VCaP (cell line): ENCODE data around the gene MRFAP1.
A peak's percentile ranks its signal among the peaks of the same experiment; 100 is the strongest.

Source experiments
- H3K27ac ChIP-seq: fragments of 450-650 bp; 2 replicates; pipeline ENCODE4 v1.5.1; 2017
- TF ChIP-seq, protein P1 (sequence below): fragments of 450-650 bp; conservative IDR thresholded peaks from 2 replicates; pipeline ENCODE4 v1.5.1; 2017; ENCODE audit warnings: mild to moderate bottlenecking, moderate library complexity

MRFAP1 gene

DNA sequence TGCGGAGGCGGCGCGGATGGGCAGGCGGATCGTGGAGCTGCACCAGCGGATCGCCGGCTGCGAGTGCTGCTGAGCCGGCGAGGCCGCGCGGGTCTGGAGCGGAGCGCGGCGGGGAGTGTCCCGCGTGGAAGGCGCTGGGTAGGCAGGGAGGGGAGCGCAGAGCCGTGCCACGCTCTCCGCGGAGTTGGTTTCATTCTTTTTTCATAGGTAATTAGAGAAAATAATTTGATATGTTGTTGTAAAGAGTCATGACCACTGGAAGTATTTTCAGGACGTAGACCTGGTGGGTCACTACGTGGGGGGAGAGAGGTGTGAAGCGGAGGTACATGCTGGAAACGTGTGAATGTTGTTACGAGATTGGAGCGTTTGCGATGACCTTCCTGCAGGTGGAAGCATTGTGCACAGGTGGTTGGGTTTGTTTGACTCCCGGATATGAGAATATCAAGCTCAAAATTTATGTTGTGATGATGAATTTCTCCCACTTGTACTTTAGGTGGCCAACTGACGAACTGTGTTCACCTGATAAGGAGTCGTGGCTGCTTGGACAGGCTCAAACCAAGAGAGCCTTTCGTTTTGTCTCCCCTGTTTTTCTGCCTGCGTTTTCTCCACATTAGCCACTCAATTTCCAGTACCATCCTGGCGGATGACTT, 34.1 kb downstream of the MRFAP1 start:
- TF ChIP-seq, protein P1, sequence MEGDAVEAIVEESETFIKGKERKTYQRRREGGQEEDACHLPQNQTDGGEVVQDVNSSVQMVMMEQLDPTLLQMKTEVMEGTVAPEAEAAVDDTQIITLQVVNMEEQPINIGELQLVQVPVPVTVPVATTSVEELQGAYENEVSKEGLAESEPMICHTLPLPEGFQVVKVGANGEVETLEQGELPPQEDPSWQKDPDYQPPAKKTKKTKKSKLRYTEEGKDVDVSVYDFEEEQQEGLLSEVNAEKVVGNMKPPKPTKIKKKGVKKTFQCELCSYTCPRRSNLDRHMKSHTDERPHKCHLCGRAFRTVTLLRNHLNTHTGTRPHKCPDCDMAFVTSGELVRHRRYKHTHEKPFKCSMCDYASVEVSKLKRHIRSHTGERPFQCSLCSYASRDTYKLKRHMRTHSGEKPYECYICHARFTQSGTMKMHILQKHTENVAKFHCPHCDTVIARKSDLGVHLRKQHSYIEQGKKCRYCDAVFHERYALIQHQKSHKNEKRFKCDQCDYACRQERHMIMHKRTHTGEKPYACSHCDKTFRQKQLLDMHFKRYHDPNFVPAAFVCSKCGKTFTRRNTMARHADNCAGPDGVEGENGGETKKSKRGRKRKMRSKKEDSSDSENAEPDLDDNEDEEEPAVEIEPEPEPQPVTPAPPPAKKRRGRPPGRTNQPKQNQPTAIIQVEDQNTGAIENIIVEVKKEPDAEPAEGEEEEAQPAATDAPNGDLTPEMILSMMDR = peak; percentile 75
- peak overlapping the region; percentile 93 for H3K27ac ChIP-seq

DNA sequence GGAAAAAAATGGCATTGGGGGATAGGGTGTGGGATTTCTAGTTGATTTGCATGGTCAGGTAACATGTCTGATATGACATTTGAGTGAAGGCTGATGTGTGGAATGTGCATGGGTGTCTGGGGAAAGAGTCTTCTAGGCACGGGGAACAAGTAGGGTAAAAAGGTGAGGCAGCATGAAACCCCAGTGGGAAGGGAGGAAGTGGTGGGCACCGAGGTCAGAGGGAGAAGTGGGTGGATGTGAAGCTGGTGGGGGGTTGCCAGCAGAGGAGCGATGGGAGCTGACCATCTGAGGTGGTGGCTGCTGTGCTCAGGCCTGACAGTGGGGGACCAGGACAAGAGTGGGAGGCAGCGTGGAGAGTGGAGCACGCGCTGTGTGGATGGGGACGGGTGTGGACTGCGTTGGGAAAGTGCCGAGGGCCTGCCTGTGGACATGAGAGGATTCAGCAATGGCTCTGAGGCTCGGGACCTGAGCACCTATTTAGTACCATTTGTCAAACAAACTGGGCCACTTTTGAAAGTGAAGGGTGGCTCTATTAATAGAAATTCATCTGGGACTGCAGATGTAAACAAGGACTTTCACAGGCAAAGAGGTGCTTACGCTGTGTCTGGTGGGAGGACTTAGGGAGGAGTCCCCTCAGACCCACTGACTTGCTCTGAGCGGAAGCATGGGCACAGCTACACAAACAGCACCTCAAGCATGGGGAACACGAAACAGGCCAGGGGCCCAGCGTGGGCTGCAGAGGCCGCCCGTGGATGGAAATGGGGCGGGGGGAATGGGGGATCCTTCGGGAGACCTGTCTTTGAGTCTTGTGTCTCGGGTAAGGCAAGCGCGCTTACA, 36.5 kb downstream of the MRFAP1 start:
- peak overlapping the region; percentile 93; the same call in 1 of the 2 replicates for H3K27ac ChIP-seq
- TF ChIP-seq, protein P1 = no peak

DNA sequence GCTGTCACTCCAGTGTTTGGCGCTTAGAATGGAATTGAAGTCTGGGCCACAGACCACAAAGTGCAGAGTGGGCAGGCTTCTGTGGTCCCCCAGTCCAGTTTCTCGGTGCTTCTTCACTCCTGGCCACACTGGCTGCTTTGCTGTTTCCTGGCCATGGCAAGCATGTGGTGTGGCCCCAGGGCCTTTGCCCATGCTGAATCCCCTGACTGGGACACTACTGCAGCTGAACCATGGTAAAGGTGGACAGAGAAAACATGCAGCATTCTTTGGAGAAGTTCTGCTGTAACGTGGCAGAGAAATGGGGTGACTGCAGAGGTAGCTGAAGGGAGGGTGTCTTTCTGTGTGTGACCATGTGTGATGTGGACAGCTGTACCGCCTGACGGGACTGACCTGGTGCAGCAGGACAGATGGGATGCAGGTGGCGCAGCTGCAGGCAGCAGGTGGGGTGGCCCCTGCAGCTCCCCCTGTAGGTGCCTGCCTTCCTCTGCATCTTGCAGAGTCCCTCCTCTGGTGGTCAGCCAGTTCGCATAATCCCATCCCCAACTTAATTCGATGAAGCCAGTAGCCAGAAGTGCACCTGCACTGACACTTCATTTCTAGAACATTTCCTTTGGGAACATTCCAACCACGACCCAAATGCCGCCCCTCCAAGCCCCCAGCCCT, 40.0 kb downstream of the MRFAP1 start:
- no peak overlapping the region for H3K27ac ChIP-seq

DNA sequence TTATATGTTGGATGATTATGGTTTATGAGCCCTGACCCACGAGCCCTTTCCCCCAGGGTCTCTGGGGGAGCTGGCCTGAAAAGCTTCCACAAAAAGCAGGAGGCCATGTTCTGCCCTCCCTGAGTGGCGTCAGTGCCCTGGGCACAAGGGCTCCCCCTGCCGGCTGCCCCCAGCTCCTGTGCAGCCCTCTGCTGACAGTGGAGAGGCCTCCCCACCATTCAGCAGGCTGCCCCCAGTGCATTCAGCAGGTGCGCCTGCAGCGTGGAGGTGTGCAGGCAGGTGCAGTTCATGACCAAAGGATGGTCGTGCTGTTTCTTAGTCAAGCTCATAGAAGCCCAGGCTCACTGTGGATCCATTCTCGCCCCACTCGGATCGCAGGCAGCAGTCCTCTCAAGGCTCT, 40.7 kb downstream of the MRFAP1 start:
- TF ChIP-seq, protein P1 = peak; percentile 60
- H3K27ac ChIP-seq = no peak overlapping the region

More for the DNA sequence above, 40.0 kb downstream of the MRFAP1 start:
- TF ChIP-seq, protein P1 = no peak

DNA sequence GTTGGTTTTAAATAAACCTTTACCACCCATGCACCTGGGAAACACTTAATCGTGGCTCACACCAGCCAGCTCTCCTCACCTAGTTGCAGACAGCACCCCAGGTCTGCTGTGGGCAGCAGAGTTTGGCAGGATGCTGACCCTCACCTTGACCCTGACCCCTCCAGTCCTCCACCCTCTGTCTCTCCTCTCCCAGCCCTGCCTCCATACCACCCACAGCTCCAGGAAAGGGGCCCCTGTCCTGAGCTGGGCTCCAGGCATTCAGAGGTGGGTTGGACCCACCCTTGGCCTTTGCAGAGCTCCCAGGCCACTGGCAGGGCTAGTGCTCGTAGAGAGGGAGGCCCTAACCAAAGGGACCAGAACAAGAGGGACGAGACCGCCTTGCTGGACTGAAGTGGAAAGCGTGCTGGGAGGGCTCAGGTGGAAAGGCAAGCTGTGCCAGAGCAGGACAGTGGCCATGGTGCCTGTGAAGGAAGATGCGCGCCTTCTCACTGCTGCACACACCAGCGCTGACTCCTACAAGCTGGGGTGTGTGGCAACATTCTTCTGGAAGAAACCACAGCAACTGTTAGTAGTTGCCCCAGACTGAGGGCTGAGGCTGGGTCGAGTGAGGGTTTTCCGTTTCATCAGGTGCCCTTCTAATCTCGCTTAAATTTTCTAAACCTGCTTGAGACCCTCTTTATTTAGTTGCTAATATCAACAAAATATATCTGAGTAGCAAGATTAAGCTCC, 42.5 kb downstream of the MRFAP1 start:
- TF ChIP-seq, protein P1 = no peak
- no peak overlapping the region for H3K27ac ChIP-seq

DNA sequence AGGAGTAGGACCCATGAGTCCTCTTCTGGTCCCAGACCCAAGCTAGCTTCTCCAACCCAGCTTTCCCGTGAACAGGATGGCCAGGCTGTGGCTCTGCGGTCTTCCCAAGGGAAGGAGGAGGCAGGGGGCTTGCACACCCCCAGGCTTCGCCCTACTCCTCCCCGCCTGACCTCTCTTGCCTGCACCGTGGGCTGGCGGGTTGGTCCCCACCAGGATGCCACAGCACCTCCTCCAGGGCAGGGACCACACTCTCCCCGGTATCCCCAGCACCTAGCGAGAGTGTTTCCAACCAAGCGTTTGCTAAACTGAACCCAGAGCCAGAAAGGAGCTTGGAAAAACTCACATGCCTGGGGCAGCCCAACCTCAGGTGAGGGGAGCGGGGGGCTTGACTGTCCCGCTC, 44.2 kb downstream of the MRFAP1 start:
- H3K27ac ChIP-seq = no peak overlapping the region
- TF ChIP-seq, protein P1 = no peak
